Dendritic cell treated with granulocyte-macrophage colony-stimulating factor and Interleukin-4, amounts not matched to agents 40 ng/mL and 50 ng/mL, for 4 days (primary cell): ENCODE data around the gene ANKRD44.
"Not testable (repeated sequence)": the region's sequence is repeated elsewhere in the genome, so short reads cannot be mapped to it uniquely, and the experiment has no call there.

Experiments
- H3K27ac Mint-ChIP-seq: one replicate; pipeline ENCODE4 v1.8.0; 2022; ENCODE audit warnings: mild to moderate bottlenecking, mixed read lengths
- H3K27me3 Mint-ChIP-seq: one replicate; pipeline ENCODE4 v1.8.0; 2022; ENCODE audit warnings: mild to moderate bottlenecking, mixed read lengths
- H3K36me3 Mint-ChIP-seq: one replicate; pipeline ENCODE4 v1.8.0; 2022; ENCODE audit warnings: low read depth, mixed read lengths
- H3K4me1 Mint-ChIP-seq: one replicate; pipeline ENCODE4 v1.8.0; 2022; ENCODE audit warnings: low read depth, mixed read lengths
- H3K4me3 Mint-ChIP-seq: one replicate; pipeline ENCODE4 v1.8.0; 2022; ENCODE audit warnings: mild to moderate bottlenecking, moderate library complexity, mixed read lengths
- H3K9me3 Mint-ChIP-seq: one replicate; pipeline ENCODE4 v1.8.0; 2022; ENCODE audit warnings: mixed read lengths
- intact Hi-C: fragments of 100-400 bp; cut with micrococcal nuclease; formaldehyde crosslinking; loops from one replicate; pipeline ENCODE4 v1.15.0; 2022

ANKRD44 gene

GRCh38 chr2:197077336-197077735, 233.2 kb downstream of the ANKRD44 start:
- Mint-ChIP-seq H3K4me1 (peaks cover 18% of the 10 kb centered on the region), H3K27ac (no peak overlapping the region), H3K36me3 (peaks cover 95% of the 10 kb centered on the region), H3K9me3 (no peaks in the 10 kb centered on the region), H3K27me3 (no peaks in the 10 kb centered on the region), H3K4me3 (no peak overlapping the region)
- intact Hi-C loops: no loop called here

- peaks cover 15% of the 10 kb centered on the region for H3K4me1 Mint-ChIP-seq
- no peaks in the 10 kb centered on the region for H3K9me3 Mint-ChIP-seq
- no peak overlapping the region for H3K4me3 Mint-ChIP-seq
- intact Hi-C loops: no loop called here
- peaks cover 94% of the 10 kb centered on the region for H3K36me3 Mint-ChIP-seq
- no peak overlapping the region for H3K27ac Mint-ChIP-seq
- H3K27me3 Mint-ChIP-seq: no peaks in the 10 kb centered on the region
Measured at GRCh38 chr2:197076652-197077051, 233.9 kb downstream of the ANKRD44 start.

DNA sequence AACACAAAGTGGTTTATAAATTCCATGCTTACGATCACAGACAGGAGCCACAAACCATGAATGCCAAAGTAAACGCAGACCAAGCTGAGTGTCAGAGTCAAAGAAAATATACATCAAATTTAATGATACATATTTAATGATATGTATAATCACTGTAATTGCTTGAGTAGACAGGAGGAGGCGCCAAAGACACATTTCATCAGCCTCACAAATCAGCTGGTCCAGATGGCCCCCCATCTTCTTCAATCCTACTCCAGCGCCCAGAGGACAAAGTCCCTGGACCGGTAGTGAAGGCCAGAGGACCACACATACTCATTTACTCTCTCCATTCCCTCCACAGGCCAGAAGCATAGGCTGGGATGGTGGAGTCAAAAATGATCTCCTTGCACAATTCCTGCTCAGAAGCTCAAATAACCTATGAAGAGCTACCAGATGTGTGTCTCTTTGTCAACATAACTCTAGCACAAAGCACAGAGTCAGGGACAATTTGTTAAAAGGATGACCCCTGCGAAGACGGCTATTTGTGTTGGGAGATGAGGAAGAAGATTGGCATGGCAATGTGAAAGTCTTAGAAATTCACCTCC, 234.7 kb downstream of the ANKRD44 start:
- Mint-ChIP-seq H3K4me1 (peaks cover 15% of the 10 kb centered on the region), H3K27ac (no peak overlapping the region), H3K27me3 (no peaks in the 10 kb centered on the region), H3K4me3 (no peak overlapping the region), H3K9me3 (no peaks in the 10 kb centered on the region), H3K36me3 (peaks cover 97% of the 10 kb centered on the region)
- intact Hi-C loops: no loop called here

GRCh38 chr2:197075281-197075680, 235.3 kb downstream of the ANKRD44 start:
- peaks cover 97% of the 10 kb centered on the region for H3K36me3 Mint-ChIP-seq
- no peak overlapping the region for H3K27ac Mint-ChIP-seq
- no peak overlapping the region for H3K4me3 Mint-ChIP-seq
- intact Hi-C loops: no loop called here
- H3K9me3 Mint-ChIP-seq: no peaks in the 10 kb centered on the region
- no peaks in the 10 kb centered on the region for H3K27me3 Mint-ChIP-seq
- H3K4me1 Mint-ChIP-seq: peaks cover 12% of the 10 kb centered on the region

GRCh38 chr2:197073701-197074433, 236.7 kb downstream of the ANKRD44 start:
- Mint-ChIP-seq H3K4me3 (no peak overlapping the region), H3K4me1 (peaks cover 12% of the 10 kb centered on the region), H3K9me3 (no peaks in the 10 kb centered on the region), H3K27me3 (no peaks in the 10 kb centered on the region), H3K27ac (no peak overlapping the region), H3K36me3 (peaks cover 97% of the 10 kb centered on the region)
- intact Hi-C loops: no loop called here

DNA sequence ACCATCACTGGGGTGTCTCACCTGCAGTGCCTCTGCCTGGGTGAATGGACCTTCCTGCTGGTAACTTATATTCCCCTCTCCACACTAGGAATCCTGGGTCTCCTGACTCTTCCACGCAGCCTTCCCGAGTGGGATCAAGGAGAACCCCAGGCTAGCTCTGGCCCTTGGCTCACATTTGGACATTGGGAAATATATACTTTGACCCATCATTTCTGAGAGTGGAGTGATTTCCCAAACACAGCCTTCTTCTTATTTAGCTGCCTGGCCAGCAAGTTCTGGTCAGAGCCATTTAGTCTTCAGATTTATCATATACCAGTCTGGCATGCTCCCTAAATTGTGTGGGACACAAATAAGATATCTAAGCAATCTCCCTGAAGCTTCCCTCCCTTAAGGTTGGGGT, 237.3 kb downstream of the ANKRD44 start:
- intact Hi-C loops: no loop called here
- no peaks in the 10 kb centered on the region for H3K9me3 Mint-ChIP-seq
- H3K4me1 Mint-ChIP-seq: peaks cover 12% of the 10 kb centered on the region
- peaks cover 97% of the 10 kb centered on the region for H3K36me3 Mint-ChIP-seq
- H3K4me3 Mint-ChIP-seq: no peak overlapping the region
- H3K27me3 Mint-ChIP-seq: no peaks in the 10 kb centered on the region
- H3K27ac Mint-ChIP-seq: peak overlapping the region; percentile 0

GRCh38 chr2:197072533-197072932, 238.0 kb downstream of the ANKRD44 start:
- H3K9me3 Mint-ChIP-seq: no peaks in the 10 kb centered on the region
- H3K36me3 Mint-ChIP-seq: peaks cover 90% of the 10 kb centered on the region
- peak overlapping the region; percentile 0 for H3K27ac Mint-ChIP-seq
- peaks cover 12% of the 10 kb centered on the region for H3K4me1 Mint-ChIP-seq
- intact Hi-C loops: no loop called here
- no peak overlapping the region for H3K4me3 Mint-ChIP-seq
- H3K27me3 Mint-ChIP-seq: no peaks in the 10 kb centered on the region

GRCh38 chr2:197071790-197072436, 238.7 kb downstream of the ANKRD44 start:
- H3K4me3 Mint-ChIP-seq: no peak overlapping the region
- H3K4me1 Mint-ChIP-seq: peaks cover 12% of the 10 kb centered on the region
- no peaks in the 10 kb centered on the region for H3K27me3 Mint-ChIP-seq
- H3K9me3 Mint-ChIP-seq: no peaks in the 10 kb centered on the region
- peaks cover 88% of the 10 kb centered on the region for H3K36me3 Mint-ChIP-seq
- peak overlapping the region; percentile 76 for H3K27ac Mint-ChIP-seq
- intact Hi-C loops: no loop called here

DNA sequence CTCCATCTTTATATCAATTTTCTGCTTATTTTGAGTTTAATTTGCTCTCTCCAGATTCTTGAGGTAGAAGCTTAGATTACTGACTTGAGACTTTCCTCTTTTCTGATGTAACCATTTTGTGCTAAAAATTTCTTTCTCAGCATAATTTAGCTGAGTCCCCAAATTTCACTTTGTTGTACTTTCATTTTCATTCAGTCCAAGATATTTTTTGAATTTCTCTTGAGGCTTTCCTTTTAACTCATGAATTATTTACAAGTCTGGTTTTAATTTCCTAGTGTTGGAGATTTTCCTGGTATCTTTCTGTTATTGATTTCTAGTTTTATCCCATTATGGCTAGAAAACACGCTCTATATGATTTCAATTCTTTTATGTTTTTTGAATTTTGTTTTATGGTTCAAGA, 239.4 kb downstream of the ANKRD44 start:
- Mint-ChIP-seq H3K4me3 (no peak overlapping the region), H3K27me3 (no peaks in the 10 kb centered on the region), H3K9me3 (no peaks in the 10 kb centered on the region), H3K36me3 (peaks cover 88% of the 10 kb centered on the region), H3K27ac (peak overlapping the region; percentile 76), H3K4me1 (peaks cover 12% of the 10 kb centered on the region)
- intact Hi-C loops: no loop called here

DNA sequence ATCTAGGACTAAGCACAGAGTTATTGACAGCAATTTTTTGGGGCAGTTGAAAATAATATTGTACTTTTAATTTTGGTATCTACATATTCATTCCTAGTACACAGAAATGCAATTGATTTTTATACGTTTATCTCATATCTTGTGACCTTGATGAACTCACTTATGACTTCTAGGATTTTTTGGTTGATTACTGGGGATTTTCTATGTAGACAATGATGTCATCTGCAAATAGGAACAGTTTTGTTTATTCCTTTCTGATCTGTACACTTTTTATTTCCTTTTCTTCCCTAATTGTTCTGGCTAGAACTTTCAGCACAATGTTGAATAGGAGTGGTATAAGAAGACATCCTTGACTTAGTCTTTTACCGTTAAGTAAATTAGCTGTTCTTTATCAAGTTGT, 240.6 kb downstream of the ANKRD44 start:
- H3K36me3 Mint-ChIP-seq: peaks cover 88% of the 10 kb centered on the region
- no peak overlapping the region for H3K27ac Mint-ChIP-seq
- intact Hi-C loops: no loop called here
- no peak overlapping the region for H3K4me3 Mint-ChIP-seq
- no peaks in the 10 kb centered on the region for H3K27me3 Mint-ChIP-seq
- H3K4me1 Mint-ChIP-seq: peaks cover 12% of the 10 kb centered on the region
- H3K9me3 Mint-ChIP-seq: no peaks in the 10 kb centered on the region

DNA sequence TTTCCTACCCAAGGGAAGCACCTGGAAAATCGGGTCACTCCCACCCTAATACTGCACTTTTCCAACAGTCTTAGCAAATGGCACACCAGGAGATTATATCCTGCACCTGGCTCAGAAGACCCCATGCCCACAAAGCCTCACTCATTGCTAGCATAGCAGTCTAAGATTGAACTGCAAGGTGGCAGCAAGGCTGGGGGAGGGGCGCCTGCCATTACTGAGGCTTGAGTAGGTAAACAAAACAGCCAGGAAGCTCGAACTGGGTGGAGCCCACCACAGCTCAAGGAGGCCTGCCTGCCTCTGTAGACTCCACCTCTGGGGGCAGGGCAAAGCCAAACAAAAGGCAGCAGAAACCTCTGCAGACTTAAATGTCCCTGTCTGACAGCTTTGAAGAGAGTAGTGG, 248.0 kb downstream of the ANKRD44 start:
- H3K9me3 Mint-ChIP-seq, H3K27ac Mint-ChIP-seq, H3K4me1 Mint-ChIP-seq, intact Hi-C loops, H3K4me3 Mint-ChIP-seq, H3K27me3 Mint-ChIP-seq: not testable (repeated sequence)
- peaks cover 87% of the 10 kb centered on the region for H3K36me3 Mint-ChIP-seq

GRCh38 chr2:197059477-197059876, 251.1 kb downstream of the ANKRD44 start:
- Mint-ChIP-seq H3K36me3 (peaks cover 85% of the 10 kb centered on the region), H3K4me3 (no peak overlapping the region), H3K27me3 (no peaks in the 10 kb centered on the region), H3K27ac (no peak overlapping the region), H3K9me3 (peaks cover 14% of the 10 kb centered on the region), H3K4me1 (no peaks in the 10 kb centered on the region)
- intact Hi-C loops: no loop called here

GRCh38 chr2:197058777-197059300, 251.7 kb downstream of the ANKRD44 start:
- no peaks in the 10 kb centered on the region for H3K4me1 Mint-ChIP-seq
- intact Hi-C loops: no loop called here
- no peak overlapping the region for H3K4me3 Mint-ChIP-seq
- H3K36me3 Mint-ChIP-seq: peaks cover 87% of the 10 kb centered on the region
- peaks cover 14% of the 10 kb centered on the region for H3K9me3 Mint-ChIP-seq
- H3K27ac Mint-ChIP-seq: no peak overlapping the region
- H3K27me3 Mint-ChIP-seq: no peaks in the 10 kb centered on the region

- Mint-ChIP-seq H3K27ac (no peak overlapping the region), H3K9me3 (peaks cover 14% of the 10 kb centered on the region), H3K27me3 (no peaks in the 10 kb centered on the region), H3K36me3 (peaks cover 87% of the 10 kb centered on the region), H3K4me1 (no peaks in the 10 kb centered on the region), H3K4me3 (no peak overlapping the region)
- intact Hi-C loops: no loop called here
Measured at GRCh38 chr2:197057959-197058358, 252.6 kb downstream of the ANKRD44 start.
